Measurements from ENCODE around the gene AGBL4. TPM values are rescaled to one million over a fixed set of nuclear protein-coding genes. Genes with fewer than 3 reads are reported as not detected.

The AGBL4 gene
- total and polyA plus RNA-seq, 2 of the 4 experiments (the other 2 are of a cell fraction) = not detected

- no peak overlapping the region for H2AFZ ChIP-seq (replicated peaks; ENCODE audit: low read length, poor library complexity)
- intact Hi-C loops (cut with micrococcal nuclease) = no loop called here
- H4K91ac ChIP-seq (ENCODE audit: insufficient read depth, low read depth, low read length) = no peak overlapping the region
- no peaks in the 10 kb centered on the region for H4K20me1 ChIP-seq (ENCODE audit: insufficient read depth, low read length)
- H3K4me3 ChIP-seq (ENCODE audit: insufficient read depth, low read depth, low read length) = no peak overlapping the region
- no peak overlapping the region for H3K14ac ChIP-seq (replicated peaks; ENCODE audit: low read depth, low read length)
- no peak overlapping the region for H3K56ac ChIP-seq (ENCODE audit: extremely low read depth, insufficient read depth, low read length)
- H3K27me3 ChIP-seq (ENCODE audit: control insufficient read depth, insufficient read depth, low read length) = no peaks in the 10 kb centered on the region
- no TSS peak for BruUV-seq (replicated peaks)
- H3K9me3 ChIP-seq (ENCODE audit: control insufficient read depth, insufficient read depth, low read length) = peaks cover 4% of the 10 kb centered on the region
- WGBS, 2 experiments (ENCODE audit: extremely low coverage in 2 of 2, insufficient read length in 1 of 2) = no CpG with 5 or more reads among the region's 2 CpGs
- H4K5ac ChIP-seq (ENCODE audit: low read depth, low read length) = no peak overlapping the region
- no peak overlapping the region for H3K23ac ChIP-seq (ENCODE audit: low read depth, low read length)
- H3K18ac ChIP-seq (ENCODE audit: low read depth, low read length) = no peak overlapping the region
- no peaks in the 10 kb centered on the region for H3K9me1 ChIP-seq (ENCODE audit: insufficient read depth, low read length)
- no peak overlapping the region for H2BK20ac ChIP-seq (ENCODE audit: low read depth, low read length)
- in situ Hi-C loops (cut with MboI; ENCODE audit: low sequenced_read_pairs) = no loop called here
- no peak overlapping the region for H3K27ac ChIP-seq (ENCODE audit: insufficient read depth, low read length)
- no peak overlapping the region for H3K4me2 ChIP-seq (ENCODE audit: low read depth, low read length)
- H4K8ac ChIP-seq (ENCODE audit: low read depth in 2 of 2, low read length in 2 of 2) = no peak overlapping the region
- no peak overlapping the region for H2BK15ac ChIP-seq (ENCODE audit: low read depth, low read length)
- ChIA-PET POLR2A (ENCODE audit: unreplicated experiment) (no interaction called here), CTCF (no interaction called here)
- H2BK5ac ChIP-seq (ENCODE audit: low read depth, low read length, poor library complexity, severe bottlenecking) = no peak overlapping the region
- no peaks in the 10 kb centered on the region for H3K36me3 ChIP-seq (ENCODE audit: control insufficient read depth, insufficient read depth, low read length)
- H3K9ac ChIP-seq (ENCODE audit: low read depth, low read length) = no peak overlapping the region
- no peaks in the 10 kb centered on the region for H3K79me1 ChIP-seq (ENCODE audit: low read depth in 1 of 2, low read length in 2 of 2)
- ATAC-seq (ENCODE audit: low read depth) (no peak), DNase-seq (no peak)
- dilution Hi-C loops (cut with HindIII; ENCODE audit: low sequenced_read_pairs, unreplicated experiment) = no loop called here
- H3K4me1 ChIP-seq (ENCODE audit: control insufficient read depth, insufficient read depth, low read length) = no peaks in the 10 kb centered on the region
- H2AK9ac ChIP-seq (replicated peaks; ENCODE audit: low read depth, low read length, poor library complexity) = no peak overlapping the region
- no peak overlapping the region for H2AK5ac ChIP-seq (ENCODE audit: low read depth, low read length)
- TF ChIP-seq MXI1 (IDR thresholded peaks at IDR 0.05; ENCODE audit: borderline replicate concordance, low read depth, low read length) (no peak), CHD1 (IDR thresholded peaks at IDR 0.05; ENCODE audit: low read depth, low read length) (no peak), RFX5 (IDR thresholded peaks at IDR 0.05; ENCODE audit: low read depth, low read length) (no peak), NFE2L2 (IDR thresholded peaks at IDR 0.05; ENCODE audit: low read depth, low read length) (no peak), SMC3 (IDR thresholded peaks at IDR 0.05; ENCODE audit: low read depth, low read length) (no peak), MAZ (IDR thresholded peaks at IDR 0.05; ENCODE audit: borderline replicate concordance, low read depth, low read length) (no peak), RAD21 (IDR thresholded peaks at IDR 0.05; ENCODE audit: low read length) (no peak)
- TF ChIP-seq, protein P1, sequence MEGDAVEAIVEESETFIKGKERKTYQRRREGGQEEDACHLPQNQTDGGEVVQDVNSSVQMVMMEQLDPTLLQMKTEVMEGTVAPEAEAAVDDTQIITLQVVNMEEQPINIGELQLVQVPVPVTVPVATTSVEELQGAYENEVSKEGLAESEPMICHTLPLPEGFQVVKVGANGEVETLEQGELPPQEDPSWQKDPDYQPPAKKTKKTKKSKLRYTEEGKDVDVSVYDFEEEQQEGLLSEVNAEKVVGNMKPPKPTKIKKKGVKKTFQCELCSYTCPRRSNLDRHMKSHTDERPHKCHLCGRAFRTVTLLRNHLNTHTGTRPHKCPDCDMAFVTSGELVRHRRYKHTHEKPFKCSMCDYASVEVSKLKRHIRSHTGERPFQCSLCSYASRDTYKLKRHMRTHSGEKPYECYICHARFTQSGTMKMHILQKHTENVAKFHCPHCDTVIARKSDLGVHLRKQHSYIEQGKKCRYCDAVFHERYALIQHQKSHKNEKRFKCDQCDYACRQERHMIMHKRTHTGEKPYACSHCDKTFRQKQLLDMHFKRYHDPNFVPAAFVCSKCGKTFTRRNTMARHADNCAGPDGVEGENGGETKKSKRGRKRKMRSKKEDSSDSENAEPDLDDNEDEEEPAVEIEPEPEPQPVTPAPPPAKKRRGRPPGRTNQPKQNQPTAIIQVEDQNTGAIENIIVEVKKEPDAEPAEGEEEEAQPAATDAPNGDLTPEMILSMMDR (conservative IDR thresholded peaks at IDR 0.05; ENCODE audit: low read depth, low read length) = no peak
- no peak overlapping the region for H3K4ac ChIP-seq (ENCODE audit: low read depth, low read length)
- H2BK120ac ChIP-seq (ENCODE audit: low read depth, low read length) = no peak overlapping the region
Measured at GRCh38 chr1:48977273-48977672, 1046.5 kb downstream of the AGBL4 start.
